Epithelial cell of proximal tubule (primary cell): Measurements from ENCODE around the gene PCLO. TPM values are rescaled to one million over a fixed set of nuclear protein-coding genes. Genes with fewer than 3 reads are reported as not detected.

Source experiments
- DNase-seq: peaks from one replicate; pipeline ENCODE4 v3.0.0-alpha.2; 2011; ENCODE audit warnings: low read depth
- H3K4me3 ChIP-seq: 2 replicates; pipeline ENCODE4 v1.5.1; 2011; ENCODE audit warnings: low read depth, mild to moderate bottlenecking, low read length
- CTCF ChIP-seq: conservative IDR thresholded peaks from 2 replicates; pipeline ENCODE4 v1.5.1; 2012; ENCODE audit warnings: low read depth, mild to moderate bottlenecking, low read length
- total RNA-seq: library from RNA; depleted of rRNA; stranded (reverse); fragments of >200 nt; gene quantifications from 2 replicates; pipeline ENCODE4 v1.2.3, GENCODE V29; 2015

Gene PCLO
- total RNA-seq, 1 donor from 2014 or later: 0.58 TPM

GRCh38 chr7:83058667-83059066 is 104.0 kb downstream of the PCLO start:
- no peak for DNase-seq
- TF ChIP-seq CTCF: no peak
- no peak overlapping the region for H3K4me3 ChIP-seq

- TF ChIP-seq CTCF: no peak
- no peak for DNase-seq
- no peak overlapping the region for H3K4me3 ChIP-seq
Measured at GRCh38 chr7:83055197-83055596, 107.5 kb downstream of the PCLO start.

- H3K4me3 ChIP-seq: no peak overlapping the region
- no peak for DNase-seq
- TF ChIP-seq CTCF: no peak
Measured at GRCh38 chr7:83054472-83054871, 108.2 kb downstream of the PCLO start.

GRCh38 chr7:83053965-83054364 is 108.7 kb downstream of the PCLO start:
- no peak for TF ChIP-seq CTCF
- DNase-seq: no peak
- H3K4me3 ChIP-seq: no peak overlapping the region

- no peak for DNase-seq
- TF ChIP-seq CTCF: no peak
- H3K4me3 ChIP-seq: no peak overlapping the region
Measured at GRCh38 chr7:83040484-83040883, 122.2 kb downstream of the PCLO start.

- DNase-seq: no peak
- no peak for TF ChIP-seq CTCF
- no peak overlapping the region for H3K4me3 ChIP-seq
Measured at GRCh38 chr7:83038787-83039186, 123.9 kb downstream of the PCLO start.

GRCh38 chr7:83036721-83037380 is 125.8 kb downstream of the PCLO start:
- H3K4me3 ChIP-seq: no peak overlapping the region
- DNase-seq: peak; percentile 25
- TF ChIP-seq CTCF: no peak
